Osteoblast (primary cell): ENCODE data around the gene GTPBP1. TPM values are rescaled to one million over a fixed set of nuclear protein-coding genes. Genes with fewer than 3 reads are reported as not detected.

Experiments used
- DNase-seq: peaks from one replicate; pipeline ENCODE4 v3.0.0; 2011; ENCODE audit warnings: low spot score, mixed read lengths; ENCODE audit not compliant: insufficient read length; ENCODE audit errors: missing footprints
- H2AFZ ChIP-seq: 2 replicates; pipeline ENCODE4 v1.6.0; 2011; ENCODE audit warnings: mild to moderate bottlenecking, low read length
- H3K27ac ChIP-seq: 2 replicates; pipeline ENCODE4 v1.5.1; 2011; ENCODE audit warnings: mild to moderate bottlenecking, low read depth, low read length, moderate library complexity
- H3K27me3 ChIP-seq: 2 replicates; pipeline ENCODE4 v1.6.0; 2012; ENCODE audit warnings: mild to moderate bottlenecking, control low read depth, inconsistent platforms, low read length, moderate library complexity; ENCODE audit not compliant: insufficient read depth
- H3K36me3 ChIP-seq: 2 replicates; pipeline ENCODE4 v1.5.1; 2011; ENCODE audit warnings: mild to moderate bottlenecking, low read length, control low read depth, moderate library complexity; ENCODE audit not compliant: insufficient read depth
- H3K4me1 ChIP-seq: 2 replicates; pipeline ENCODE4 v1.5.1; 2011; ENCODE audit warnings: mild to moderate bottlenecking, low read length, control low read depth, moderate library complexity; ENCODE audit not compliant: insufficient read depth
- H3K4me2 ChIP-seq: 2 replicates; pipeline ENCODE4 v1.6.0; 2011; ENCODE audit warnings: mild to moderate bottlenecking, low read length; ENCODE audit not compliant: insufficient read depth
- H3K4me3 ChIP-seq: fragments of 200-600 bp; sonication (generic); 3 replicates; pipeline ENCODE4 v1.5.1; 2012; ENCODE audit warnings: mild to moderate bottlenecking, low read length, inconsistent platforms; ENCODE audit not compliant: insufficient read depth
- H3K79me2 ChIP-seq: 2 replicates; pipeline ENCODE4 v1.6.0; 2012; ENCODE audit warnings: mild to moderate bottlenecking, low read length, control low read depth, inconsistent platforms; ENCODE audit not compliant: insufficient read depth
- H3K9me3 ChIP-seq: 2 replicates; pipeline ENCODE4 v1.5.1; 2011; ENCODE audit warnings: low read depth, low read length, control low read depth
- H4K20me1 ChIP-seq: 2 replicates; pipeline ENCODE4 v1.6.0; 2012; ENCODE audit warnings: mild to moderate bottlenecking, low read length, control low read depth; ENCODE audit not compliant: insufficient read depth
- CTCF ChIP-seq: IDR thresholded peaks from 2 replicates; pipeline ENCODE4 v1.5.1; 2011; ENCODE audit warnings: mild to moderate bottlenecking, low read depth, low read length, moderate library complexity; ENCODE audit errors: extremely low read depth
- total RNA-seq: library from RNA; depleted of rRNA; stranded (reverse); fragments of >200 nt; gene quantifications from 2 replicates; pipeline ENCODE4 v1.2.3, GENCODE V29; 2012

Gene GTPBP1
- total RNA-seq, 1 donor: 34.7 TPM

GRCh38 chr22:38735126-38735464, 29.4 kb downstream of the GTPBP1 start:
- Histone ChIP-seq H3K4me2 (no peak overlapping the region), H3K27me3 (no peaks in the 10 kb centered on the region), H3K36me3 (peaks cover 76% of the 10 kb centered on the region), H2AFZ (no peak overlapping the region), H4K20me1 (peaks cover 6% of the 10 kb centered on the region), H3K79me2 (no peaks in the 10 kb centered on the region), H3K9me3 (no peaks in the 10 kb centered on the region), H3K4me3 (no peak overlapping the region), H3K27ac (no peak overlapping the region), H3K4me1 (no peaks in the 10 kb centered on the region)
- peak; percentile 62 for DNase-seq
- TF ChIP-seq CTCF: no peak

GRCh38 chr22:38735465-38736256, 29.9 kb downstream of the GTPBP1 start:
- peak; percentile 60 for DNase-seq
- Histone ChIP-seq H2AFZ (no peak overlapping the region), H3K9me3 (no peaks in the 10 kb centered on the region), H4K20me1 (peaks cover 6% of the 10 kb centered on the region), H3K27ac (no peak overlapping the region), H3K4me3 (no peak overlapping the region), H3K27me3 (no peaks in the 10 kb centered on the region), H3K4me1 (no peaks in the 10 kb centered on the region), H3K79me2 (no peaks in the 10 kb centered on the region), H3K4me2 (no peak overlapping the region), H3K36me3 (peaks cover 75% of the 10 kb centered on the region)
- TF ChIP-seq CTCF: no peak

- Histone ChIP-seq H3K27me3 (no peaks in the 10 kb centered on the region), H3K9me3 (no peaks in the 10 kb centered on the region), H3K79me2 (no peaks in the 10 kb centered on the region), H2AFZ (no peak overlapping the region), H3K36me3 (peaks cover 75% of the 10 kb centered on the region), H3K27ac (no peak overlapping the region), H3K4me2 (no peak overlapping the region), H3K4me3 (no peak overlapping the region), H4K20me1 (peaks cover 6% of the 10 kb centered on the region), H3K4me1 (no peaks in the 10 kb centered on the region)
- DNase-seq: peak; percentile 63
- TF ChIP-seq CTCF: no peak
These were observed 30.5 kb downstream of the GTPBP1 start for GRCh38 chr22:38736257-38736570.

- Histone ChIP-seq H3K9me3 (no peaks in the 10 kb centered on the region), H3K27me3 (no peaks in the 10 kb centered on the region), H3K27ac (no peak overlapping the region), H2AFZ (no peak overlapping the region), H3K4me1 (no peaks in the 10 kb centered on the region), H3K79me2 (no peaks in the 10 kb centered on the region), H3K4me3 (no peak overlapping the region), H3K36me3 (peaks cover 79% of the 10 kb centered on the region), H3K4me2 (no peak overlapping the region), H4K20me1 (peaks cover 6% of the 10 kb centered on the region)
- no peak for TF ChIP-seq CTCF
- peak; percentile 66 for DNase-seq
These were observed 31.7 kb downstream of the GTPBP1 start for GRCh38 chr22:38737302-38738060.
